Amniotic stem cell (primary cell): ENCODE results near the gene SMOC2.

ENCODE experiments used
- DNase-seq: peaks from one replicate; lab custom pipeline; 2025; lab: John Stamatoyannopoulos, UW

SMOC2 gene

DNA sequence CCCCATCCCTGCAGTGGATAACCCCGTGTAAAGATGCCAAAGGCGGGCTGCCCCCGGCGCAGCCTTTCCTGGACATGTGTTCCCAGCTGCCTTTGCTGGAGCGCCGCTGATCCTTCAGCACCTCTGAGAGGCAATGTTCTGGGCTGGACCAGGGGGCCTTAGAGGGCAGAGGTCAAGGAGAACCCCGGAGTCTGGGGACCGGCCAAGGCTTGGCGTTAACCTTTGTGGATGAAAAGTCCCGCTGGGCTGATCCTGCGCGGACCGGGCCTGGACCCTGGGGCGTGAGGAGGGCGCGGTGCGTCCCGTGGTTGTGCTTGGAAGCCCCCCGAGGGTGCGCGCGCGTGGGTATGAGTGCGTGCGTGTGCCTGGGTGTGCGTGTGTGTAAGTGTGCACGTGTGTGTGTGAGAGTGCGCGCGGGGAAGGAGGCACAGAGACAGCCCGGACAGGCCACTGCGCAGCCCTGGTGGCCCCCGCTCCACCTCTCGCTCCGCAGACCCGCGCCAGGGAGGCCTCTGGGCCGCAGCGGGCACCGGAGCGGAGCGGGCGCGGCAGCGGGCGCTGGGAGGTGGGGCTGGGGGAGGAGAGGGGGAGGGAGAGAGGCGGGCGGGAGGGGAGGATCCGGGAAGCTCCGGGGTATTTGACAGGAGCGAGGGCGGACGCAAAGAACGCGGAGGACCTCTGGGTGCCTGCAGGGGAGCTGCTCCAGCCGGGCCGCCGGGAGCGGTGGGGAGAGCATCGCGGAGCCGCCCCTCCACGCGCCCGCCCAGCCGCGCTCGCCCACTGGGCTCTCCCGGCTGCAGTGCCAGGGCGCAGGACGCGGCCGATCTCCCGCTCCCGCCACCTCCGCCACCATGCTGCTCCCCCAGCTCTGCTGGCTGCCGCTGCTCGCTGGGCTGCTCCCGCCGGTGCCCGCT lies at the start of gene SMOC2:
Gene SMOC2, plus strand, starts transcription at position 665 of the 914 bp plus-strand sequence. Its CDS starts 187 bp downstream, at position 852.
- DNase-seq: no peak

DNA sequence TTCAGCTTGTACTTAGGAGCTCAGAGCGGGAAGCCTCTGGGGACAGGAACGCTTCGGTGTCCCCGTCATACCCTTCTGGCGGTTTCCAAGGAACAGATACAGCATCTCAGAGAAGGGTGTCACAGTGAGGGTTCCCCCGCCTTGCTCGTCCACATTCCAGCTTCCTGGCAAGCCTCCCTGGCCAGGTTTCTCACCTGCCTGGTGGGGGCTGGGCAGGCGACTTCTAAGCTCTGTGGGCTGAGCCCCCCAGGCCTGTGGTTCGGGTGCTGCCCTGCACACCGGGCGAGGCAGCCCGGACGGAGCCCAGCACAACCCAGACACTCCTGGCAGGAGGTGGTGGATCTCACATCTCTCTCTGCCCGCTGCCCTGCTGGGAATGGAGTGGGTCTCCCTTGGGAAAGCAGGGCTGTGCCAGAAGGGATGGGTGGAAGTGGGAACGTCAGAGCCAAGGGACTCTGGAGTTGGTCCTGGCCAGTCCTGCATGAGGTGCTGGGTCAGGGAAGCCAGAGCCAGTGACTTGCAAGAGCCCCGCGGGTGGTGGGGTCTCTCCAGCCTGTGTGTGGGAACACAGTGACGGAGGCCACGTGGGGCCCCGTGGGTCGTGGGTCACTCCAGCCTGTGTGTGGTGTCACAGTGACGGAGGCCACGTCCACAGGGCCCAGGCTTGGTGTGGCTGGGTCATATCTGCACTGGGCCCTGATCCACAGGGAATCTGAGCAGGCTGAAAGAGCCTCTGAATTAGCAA lies 47.7 kb upstream of the SMOC2 start:
- DNase-seq: no peak

DNA sequence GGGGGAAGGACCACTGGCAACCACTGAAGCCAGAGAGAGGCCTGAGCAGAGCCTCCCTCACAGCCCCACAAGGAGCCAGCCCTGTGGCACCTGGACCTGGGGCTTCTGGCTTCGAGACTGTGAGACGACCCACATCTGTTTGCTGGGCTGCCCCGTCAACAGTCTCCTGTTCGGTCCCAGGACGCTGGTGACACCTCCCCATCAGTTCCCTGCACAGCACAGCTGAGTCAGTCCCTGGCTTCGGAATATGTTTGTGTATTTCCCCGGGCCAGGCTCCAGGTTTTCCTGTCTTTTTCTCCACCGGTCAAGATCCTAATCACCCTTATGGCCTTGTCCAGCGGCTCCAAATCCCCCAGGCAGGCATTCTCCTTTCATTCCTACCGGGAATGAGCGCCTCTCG lies 46.4 kb upstream of the SMOC2 start:
- DNase-seq: no peak

GRCh38 chr6:168395983-168396382 lies 45.0 kb upstream of the SMOC2 start:
- DNase-seq: no peak

- DNase-seq: no peak
Measured at GRCh38 chr6:168396561-168396960, 44.4 kb upstream of the SMOC2 start.

- DNase-seq: no peak
Measured at GRCh38 chr6:168397012-168397411, 44.0 kb upstream of the SMOC2 start.

- DNase-seq: no peak
Measured at GRCh38 chr6:168400037-168400436, 40.9 kb upstream of the SMOC2 start.

GRCh38 chr6:168403370-168404005 lies 37.5 kb upstream of the SMOC2 start:
- DNase-seq: no peak

GRCh38 chr6:168404560-168404959 lies 36.4 kb upstream of the SMOC2 start:
- no peak for DNase-seq

DNA sequence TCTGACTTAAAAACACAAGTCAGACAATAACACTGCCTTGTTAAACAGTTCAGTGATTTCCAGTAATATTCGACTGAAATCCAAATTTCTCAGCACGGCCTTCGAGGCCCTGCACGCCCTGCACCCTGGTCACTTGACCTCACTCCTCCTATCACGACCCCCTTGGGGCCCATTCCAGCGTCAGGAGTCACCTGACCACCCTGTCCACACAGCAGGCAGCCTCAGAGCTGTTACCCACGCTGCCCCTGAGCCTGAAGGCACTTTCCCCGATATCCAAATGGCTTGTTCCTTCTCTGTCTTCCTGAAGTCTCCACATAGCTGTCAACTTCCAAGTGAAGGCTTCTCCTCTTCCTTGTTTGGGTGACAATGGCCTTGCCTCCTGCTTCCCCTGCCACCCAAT lies 33.1 kb upstream of the SMOC2 start:
- DNase-seq: no peak

- DNase-seq: no peak
Measured at GRCh38 chr6:168408504-168409136, 32.4 kb upstream of the SMOC2 start.

- no peak for DNase-seq
Measured at GRCh38 chr6:168410035-168410434, 30.9 kb upstream of the SMOC2 start.

- DNase-seq: no peak
Measured at GRCh38 chr6:168410554-168411011, 30.4 kb upstream of the SMOC2 start.

DNA sequence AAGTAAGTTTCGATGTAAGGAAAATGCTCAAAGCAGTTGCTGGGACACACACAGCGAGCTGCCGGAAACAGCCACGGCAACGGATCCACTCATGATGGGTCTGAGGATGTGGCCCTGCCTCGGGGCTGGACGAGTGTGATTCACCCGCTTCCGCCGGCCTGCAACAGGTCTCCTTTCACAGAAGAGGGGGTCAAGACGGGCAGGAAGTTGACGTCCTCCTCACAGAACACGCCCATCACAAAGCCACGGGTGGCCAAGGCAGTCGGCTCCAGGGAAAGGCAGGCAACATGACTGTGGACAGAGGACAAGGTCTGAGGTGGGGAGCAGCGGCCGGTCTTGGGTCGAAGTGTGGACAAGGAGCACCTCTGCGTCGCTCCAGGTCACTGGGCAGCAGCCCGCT lies 29.9 kb upstream of the SMOC2 start:
- DNase-seq: no peak

- DNase-seq: no peak
Measured at GRCh38 chr6:168411793-168412192, 29.2 kb upstream of the SMOC2 start.

DNA sequence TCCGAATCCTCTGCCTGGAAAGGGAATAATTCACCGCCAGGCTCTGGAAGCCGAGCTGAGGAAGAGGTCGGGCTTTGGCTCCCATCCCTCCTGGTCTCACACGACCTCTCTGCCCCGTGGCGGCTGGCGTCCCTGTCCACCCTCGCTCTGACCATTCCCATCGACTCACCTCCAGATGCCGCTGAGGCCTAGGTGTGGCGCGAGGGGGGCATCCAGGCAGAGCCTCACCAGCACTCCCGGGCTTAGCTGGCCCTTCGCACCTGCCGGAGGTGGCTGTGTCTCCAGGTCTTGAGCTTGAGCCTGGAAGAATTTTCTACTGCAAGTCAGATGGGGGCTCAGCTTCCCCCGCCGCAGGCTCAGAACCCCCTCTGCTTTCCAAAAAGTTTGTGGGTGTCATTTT lies 28.5 kb upstream of the SMOC2 start:
- DNase-seq: no peak

GRCh38 chr6:168413018-168413720 lies 27.8 kb upstream of the SMOC2 start:
- DNase-seq: no peak

DNA sequence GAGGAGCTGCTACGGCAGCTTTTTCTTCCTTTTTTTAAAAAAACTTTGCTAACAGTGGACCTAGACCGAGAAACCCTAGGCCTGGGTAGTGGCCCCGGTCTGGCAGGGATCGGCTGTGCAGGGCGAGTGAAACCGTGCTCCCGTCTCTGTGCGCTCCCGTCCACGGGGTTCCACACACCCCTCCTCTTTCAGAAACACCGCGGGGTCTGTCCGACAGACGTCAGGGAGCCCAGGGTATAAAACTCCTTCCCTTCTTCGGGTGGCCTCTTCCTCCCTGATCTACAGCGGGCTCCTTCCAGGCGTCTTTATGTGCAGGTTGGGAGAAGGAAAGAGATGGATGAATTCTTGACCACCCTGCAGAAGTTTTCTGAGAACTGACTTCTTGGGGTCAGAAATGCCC lies 27.1 kb upstream of the SMOC2 start:
- no peak for DNase-seq

GRCh38 chr6:168414336-168415097 lies 26.5 kb upstream of the SMOC2 start:
- no peak for DNase-seq

GRCh38 chr6:168415098-168415992 lies 25.6 kb upstream of the SMOC2 start:
- DNase-seq: no peak
